Stomach (tissue), 9 donors: Measurements from ENCODE around the gene DCLK1. TPM values are rescaled to one million over a fixed set of nuclear protein-coding genes. Genes with fewer than 3 reads are reported as not detected.

ENCODE experiments used
- DNase-seq, 2 donors: peaks; one replicate each; pipeline versions ENCODE4 v3.0.0 to v3.0.0-alpha.2; 2013 to 2019
- H3K27ac ChIP-seq, 5 donors: fragments of 200-600 bp in 4 of 5; sonication (generic) in 4 of 5; one replicate each; pipeline ENCODE4 v1.5.1; 2013 to 2019; ENCODE audit warnings: mild to moderate bottlenecking in 1 of 5, moderate library complexity in 1 of 5
- H3K27me3 ChIP-seq, 3 donors: fragments of 200-600 bp; sonication (generic); one replicate each; pipeline ENCODE4 v1.5.1; 2017 to 2019; ENCODE audit warnings: mixed run types in 1 of 3
- H3K36me3 ChIP-seq, 4 donors: fragments of 200-600 bp; sonication (generic); 1 replicate in 3 of 4; 2 replicates in 1 of 4; pipeline ENCODE4 v1.5.1; 2016 to 2019
- H3K4me1 ChIP-seq, 4 donors: fragments of 200-600 bp; sonication (generic); one replicate each; pipeline ENCODE4 v1.5.1; 2016 to 2019
- H3K4me3 ChIP-seq, 4 donors: fragments of 200-600 bp; sonication (generic) in 3 of 4; one replicate each; pipeline ENCODE4 v1.5.1; 2016 to 2019; ENCODE audit warnings: mild to moderate bottlenecking in 1 of 4
- H3K9me3 ChIP-seq, 4 donors: fragments of 200-600 bp; sonication (generic); one replicate each; pipeline ENCODE4 v1.5.1; 2016 to 2019
- EP300 ChIP-seq: sonication (generic); formaldehyde crosslinking; IDR thresholded peaks from one replicate; pipeline ENCODE4 v1.6.1; 2017; ENCODE audit warnings: antibody characterized with exemption
- POLR2A ChIP-seq, 4 donors: fragments of 450-650 bp; IDR thresholded peaks; one replicate each; pipeline ENCODE4 v1.6.1; 2016; ENCODE audit warnings: antibody characterized with exemption in 4 of 4, control low read depth in 2 of 4, mild to moderate bottlenecking in 1 of 4, moderate library complexity in 1 of 4
- POLR2AphosphoS5 ChIP-seq, 3 donors: sonication (generic); formaldehyde crosslinking; IDR thresholded peaks; one replicate each; pipeline ENCODE4 v1.6.1; 2016; ENCODE audit warnings: antibody characterized with exemption in 3 of 3
- WGBS, 5 donors: extraction: QIAGEN DNeasy Blood & Tissue Kit in 3 of 5; methylation state at CpG; one replicate each; pipeline versions ENCODE4 v1.1.5 to v1.1.7; 2013 to 2018; 5-methylcytosine and 5-hydroxymethylcytosine counted together
- intact Hi-C: fragments of 100-400 bp; cut with DNase I; formaldehyde crosslinking; loops from one replicate; pipeline ENCODE4 v1.15.1; 2023; ENCODE audit warnings: low total_unique reads
- polyA plus RNA-seq, 3 donors: library from polyadenylated mRNA; stranded (reverse); fragments of 200-250 nt; gene quantifications; one replicate each; pipeline ENCODE4 v1.2.3, GENCODE V29; 2013
- total RNA-seq, 5 donors: library from RNA; depleted of rRNA; stranded (reverse); fragments of >200 nt; gene quantifications; one replicate each; pipeline versions ENCODE4 v1.1.0 to v1.2.3, GENCODE V29; 2014 to 2016
- TF ChIP-seq, protein P1 (sequence below), 7 experiments: fragments of 450-650 bp in 4 of 7; fragments of 200-600 bp in 3 of 7; sonication (generic) in 3 of 7; IDR thresholded peaks; one replicate each; pipeline ENCODE4 v1.5.1; 2016 to 2019; ENCODE audit warnings: antibody characterized with exemption in 7 of 7, control low read depth in 2 of 7, mild to moderate bottlenecking in 1 of 7
- donor health status: healthy with polysubstance abuse.
- donor health status: Bipolar disorder and iron deficiency.
- donor health status: healthy.

Gene DCLK1
- total and polyA plus RNA-seq, 8 donors, result 0.68 to 36.7 (median 4.1) TPM

DNA sequence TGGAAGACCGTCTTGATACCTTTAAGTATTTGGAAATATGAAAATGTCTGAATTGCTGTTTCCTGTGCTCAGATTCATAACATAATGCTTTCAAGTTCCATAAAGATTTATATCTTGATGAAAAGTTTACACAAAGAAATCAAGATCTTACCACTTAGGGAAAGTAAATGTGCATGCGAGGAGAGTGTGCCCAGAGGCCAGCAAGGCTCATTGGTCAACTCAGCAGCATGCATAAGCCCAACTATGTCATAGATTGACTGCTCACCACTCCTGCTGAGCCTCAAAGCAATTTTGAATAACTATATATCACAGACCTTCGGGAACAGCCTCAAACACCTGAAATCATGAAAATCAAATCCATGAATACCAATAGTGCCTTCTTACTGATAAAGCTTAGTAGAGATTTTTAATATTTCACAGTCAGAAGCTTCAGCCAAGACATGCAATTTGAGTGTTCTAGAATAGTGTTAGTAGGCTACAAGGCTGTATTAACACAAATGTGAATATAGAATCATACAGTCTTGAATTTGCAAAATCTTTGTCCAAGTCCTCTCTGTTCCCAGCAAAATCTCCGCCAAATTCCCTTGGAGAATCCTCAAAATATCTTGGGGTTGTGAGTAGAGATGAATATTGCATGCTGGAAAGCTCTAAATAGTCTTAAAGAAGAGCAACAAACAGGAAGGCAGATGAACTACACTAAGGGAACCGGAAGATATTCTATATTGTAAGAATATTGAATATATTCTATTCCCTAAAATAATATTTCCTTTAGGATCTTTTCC lies 124.1 kb downstream of the DCLK1 start:
- no peaks in the 10 kb centered on the region for H3K4me1 ChIP-seq
- WGBS, 5 donors, result 59 to 71% (median 67%) methylated on average over 5 of the region's 5 CpGs
- H3K9me3 ChIP-seq, result no peaks in the 10 kb centered on the region
- DNase-seq, result no peak
- no peaks in the 10 kb centered on the region for H3K36me3 ChIP-seq
- intact Hi-C loops, result no loop called here
- no peak overlapping the region for H3K4me3 ChIP-seq
- TF ChIP-seq POLR2AphosphoS5 (IDR thresholded peaks at IDR 0.05) (no peak), POLR2A (IDR thresholded peaks at IDR 0.05) (no peak), EP300 (no peak)
- TF ChIP-seq, protein P1, sequence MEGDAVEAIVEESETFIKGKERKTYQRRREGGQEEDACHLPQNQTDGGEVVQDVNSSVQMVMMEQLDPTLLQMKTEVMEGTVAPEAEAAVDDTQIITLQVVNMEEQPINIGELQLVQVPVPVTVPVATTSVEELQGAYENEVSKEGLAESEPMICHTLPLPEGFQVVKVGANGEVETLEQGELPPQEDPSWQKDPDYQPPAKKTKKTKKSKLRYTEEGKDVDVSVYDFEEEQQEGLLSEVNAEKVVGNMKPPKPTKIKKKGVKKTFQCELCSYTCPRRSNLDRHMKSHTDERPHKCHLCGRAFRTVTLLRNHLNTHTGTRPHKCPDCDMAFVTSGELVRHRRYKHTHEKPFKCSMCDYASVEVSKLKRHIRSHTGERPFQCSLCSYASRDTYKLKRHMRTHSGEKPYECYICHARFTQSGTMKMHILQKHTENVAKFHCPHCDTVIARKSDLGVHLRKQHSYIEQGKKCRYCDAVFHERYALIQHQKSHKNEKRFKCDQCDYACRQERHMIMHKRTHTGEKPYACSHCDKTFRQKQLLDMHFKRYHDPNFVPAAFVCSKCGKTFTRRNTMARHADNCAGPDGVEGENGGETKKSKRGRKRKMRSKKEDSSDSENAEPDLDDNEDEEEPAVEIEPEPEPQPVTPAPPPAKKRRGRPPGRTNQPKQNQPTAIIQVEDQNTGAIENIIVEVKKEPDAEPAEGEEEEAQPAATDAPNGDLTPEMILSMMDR (IDR thresholded peaks at IDR 0.05), result no peak
- H3K27me3 ChIP-seq, result no peaks in the 10 kb centered on the region
- H3K27ac ChIP-seq, result no peak overlapping the region

DNA sequence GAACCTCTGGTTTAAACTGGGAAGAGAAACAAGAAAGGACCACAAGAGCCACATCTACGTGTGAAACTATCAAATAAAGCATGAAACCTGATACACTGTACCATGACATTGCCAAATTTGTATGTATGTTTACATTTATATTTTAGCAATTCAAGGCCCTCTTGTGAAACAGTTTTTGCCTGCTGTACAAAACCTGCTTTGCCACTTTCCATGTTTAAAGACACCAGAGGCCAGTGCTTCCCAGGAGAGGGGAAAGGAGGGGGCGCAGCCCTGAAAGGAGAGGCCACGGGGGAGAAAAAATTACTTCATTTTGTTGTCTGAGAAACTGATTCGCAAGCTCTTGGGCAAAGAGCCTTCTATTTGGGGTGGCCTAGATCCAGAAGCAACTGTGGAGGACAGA lies 124.8 kb downstream of the DCLK1 start:
- Histone ChIP-seq H3K36me3 (no peaks in the 10 kb centered on the region), H3K27me3 (no peaks in the 10 kb centered on the region), H3K9me3 (no peaks in the 10 kb centered on the region), H3K4me3 (no peak overlapping the region), H3K4me1 (no peaks in the 10 kb centered on the region), H3K27ac (no peak overlapping the region)
- no peak for TF ChIP-seq POLR2A (IDR thresholded peaks at IDR 0.05)
- no peak for TF ChIP-seq EP300
- TF ChIP-seq, protein P1 (IDR thresholded peaks at IDR 0.05), result no peak
- 26 to 46% (median 39%) methylated on average over 4 of the region's 4 CpGs for WGBS, 5 donors
- intact Hi-C loops, result no loop called here
- DNase-seq, result peak in 1 of 2 donors; percentile 17

DNA sequence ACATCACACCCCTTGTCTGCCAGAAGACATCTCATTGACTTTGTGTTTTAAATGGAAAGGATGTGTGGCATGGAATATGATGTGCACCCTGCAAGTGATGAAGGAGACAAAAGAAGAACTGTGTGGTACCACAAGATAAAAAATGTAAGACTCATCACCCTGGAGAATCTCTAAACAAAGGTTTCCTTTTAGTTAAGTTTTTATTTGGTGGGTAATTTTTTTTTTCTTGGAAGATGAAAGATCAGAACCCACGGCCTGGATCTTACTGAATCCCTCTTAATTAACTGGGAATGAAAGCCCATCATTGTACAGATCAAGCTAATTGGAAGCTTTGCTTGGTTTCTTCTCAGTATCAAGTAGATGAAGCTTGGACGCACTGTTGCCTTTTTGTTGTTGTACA lies 129.6 kb downstream of the DCLK1 start:
- no peak for TF ChIP-seq POLR2AphosphoS5 (IDR thresholded peaks at IDR 0.05)
- no peak for TF ChIP-seq EP300
- TF ChIP-seq, protein P1 (IDR thresholded peaks at IDR 0.05), result no peak
- TF ChIP-seq POLR2A (IDR thresholded peaks at IDR 0.05), result no peak
- Histone ChIP-seq H3K27me3 (no peaks in the 10 kb centered on the region), H3K4me3 (no peak overlapping the region), H3K4me1 (no peaks in the 10 kb centered on the region), H3K9me3 (no peaks in the 10 kb centered on the region), H3K36me3 (no peaks in the 10 kb centered on the region), H3K27ac (no peak overlapping the region)
- WGBS, 5 donors, result 81 to 87% (median 86%) methylated on average over 2 of the region's 2 CpGs
- no peak for DNase-seq
- intact Hi-C loops, result no loop called here

DNA sequence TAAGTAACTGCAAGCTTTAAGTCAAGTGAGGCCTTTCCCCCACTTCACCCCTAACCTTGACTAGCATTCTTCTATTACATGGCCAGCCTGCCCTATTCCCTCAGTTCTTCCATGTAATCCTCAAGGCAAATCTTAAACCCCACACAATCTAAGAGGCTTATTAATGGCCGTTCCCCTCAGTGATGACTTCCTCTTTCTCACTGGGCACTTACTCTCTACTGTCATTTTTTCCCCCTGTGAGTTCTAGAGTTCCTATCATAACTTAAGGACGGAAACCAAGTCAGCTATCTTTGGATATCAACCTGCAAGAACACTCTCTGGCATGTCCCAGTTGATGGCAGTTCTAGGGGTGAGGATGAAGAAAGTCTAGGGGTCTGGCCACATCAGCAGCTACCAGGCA lies 131.2 kb downstream of the DCLK1 start:
- 69 to 85% (median 82%) methylated on average over 2 of the region's 2 CpGs for WGBS, 5 donors
- intact Hi-C loops, result no loop called here

More for the DNA sequence above, 131.2 kb downstream of the DCLK1 start:
- no peaks in the 10 kb centered on the region for H3K27me3 ChIP-seq
- TF ChIP-seq, protein P1 (IDR thresholded peaks at IDR 0.05), result no peak
- TF ChIP-seq POLR2AphosphoS5 (IDR thresholded peaks at IDR 0.05) (no peak), POLR2A (IDR thresholded peaks at IDR 0.05) (no peak), EP300 (no peak)
- H3K27ac ChIP-seq, result no peak overlapping the region
- no peak for DNase-seq
- no peak overlapping the region for H3K4me3 ChIP-seq
- no peaks in the 10 kb centered on the region for H3K9me3 ChIP-seq
- no peaks in the 10 kb centered on the region for H3K36me3 ChIP-seq
- H3K4me1 ChIP-seq, result no peaks in the 10 kb centered on the region
